Heart right ventricle (tissue), 16 donors: ENCODE measurements around the gene EEFSEC. TPM values are rescaled to one million over a fixed set of nuclear protein-coding genes. Genes with fewer than 3 reads are reported as not detected.

Experiments
- ATAC-seq, 8 donors: fragments of 200-7000 bp; cut with Tn5 transposase; one replicate each; pipeline ENCODE4 v1.9.1; 2020; ENCODE audit warnings: mild to moderate bottlenecking in 8 of 8, moderate library complexity in 8 of 8, moderate number of reproducible peaks in 1 of 8
- DNase-seq, 2 donors: peaks; one replicate each; pipeline ENCODE4 v3.0.0-alpha.2; 2020
- H3K27ac ChIP-seq, 10 donors: fragments of 200-600 bp; sonication (generic) in 2 of 10; one replicate each; pipeline versions ENCODE4 v1.5.0 to v1.8.0; 2020 to 2022; ENCODE audit warnings: mild to moderate bottlenecking in 3 of 10
- H3K27me3 ChIP-seq, 7 donors: fragments of 200-600 bp; one replicate each; pipeline ENCODE4 v1.8.0; 2021 to 2022; ENCODE audit warnings: mild to moderate bottlenecking in 2 of 7
- H3K36me3 ChIP-seq, 9 donors: fragments of 200-600 bp; sonication (generic) in 1 of 9; one replicate each; pipeline versions ENCODE4 v1.5.0 to v1.8.0; 2020 to 2022; ENCODE audit warnings: mild to moderate bottlenecking in 2 of 9
- H3K4me1 ChIP-seq, 9 donors: fragments of 200-600 bp; sonication (generic) in 1 of 9; one replicate each; pipeline versions ENCODE4 v1.5.0 to v1.8.0; 2020 to 2022; ENCODE audit warnings: mild to moderate bottlenecking in 4 of 9
- H3K4me3 ChIP-seq, 10 donors: fragments of 200-600 bp; sonication (generic) in 2 of 10; one replicate each; pipeline versions ENCODE4 v1.5.0 to v1.8.0; 2020 to 2022; ENCODE audit warnings: mild to moderate bottlenecking in 7 of 10, moderate library complexity in 2 of 10
- H3K9me3 ChIP-seq, 11 donors: fragments of 200-600 bp in 10 of 11; sonication (generic) in 2 of 11; one replicate each; pipeline versions ENCODE4 v1.5.0 to v1.8.0; 2013 to 2022; ENCODE audit warnings: mild to moderate bottlenecking in 2 of 11, control low read depth in 1 of 11, moderate library complexity in 1 of 11
- WGBS, 2 donors: extraction: QIAGEN DNeasy Blood & Tissue Kit; methylation state at CpG; one replicate each; pipeline ENCODE4 v1.1.7; 2013; ENCODE audit warnings: inconsistent platforms in 1 of 2; 5-methylcytosine and 5-hydroxymethylcytosine counted together
- intact Hi-C, 10 donors: fragments of 100-400 bp; cut with DNase I; formaldehyde crosslinking; loops; one replicate each; pipeline versions ENCODE4 v1.11.1 to v1.14.2; 2022
- polyA plus RNA-seq, 2 donors: library from polyadenylated mRNA; stranded (reverse); fragments of 200-250 nt; gene quantifications; one replicate each; pipeline ENCODE4 v1.2.3, GENCODE V29; 2013
- total RNA-seq, 10 donors: library from RNA; stranded (reverse); fragmentation: NEBNext Ultra II Directional in 3 of 10; extraction: Animal tissue kit (Norgen Biotek cat#: 25700) in 3 of 10; gene quantifications; one replicate each; pipeline versions ENCODE4 v1.2.1 to v1.2.4, GENCODE V29; 2021 to 2023
- TF ChIP-seq, protein P1 (sequence below), 9 donors: fragments of 200-600 bp; sonication (generic) in 2 of 9; IDR thresholded peaks; one replicate each; pipeline versions ENCODE4 v1.5.0 to v1.8.0; 2021 to 2022; ENCODE audit warnings: antibody characterized with exemption in 9 of 9, mild to moderate bottlenecking in 5 of 9, moderate library complexity in 1 of 9
- donor health status: Arrhythmogenic right ventricular cardiomyopathy.
- donor health status: ischemic (EF 13 %, LVEDD 7.1; RV severe dilation, severe dysfunction).
- donor health status: healthy with polysubstance abuse.
- donor health status: DM: no; HTN: yes; CAD: no.
- donor health status: DM: no; HTN: no; CAD: no.
- donor health status: ischemic (EF 25% LVEDD 6.9; RV normal size, moderate dysfunction).
- donor health status: ischemic (EF 25% LVEDD 5.7; RV mildly dilated, moderate dysfunction).
- donor health status: healthy.
- donor health status: DM: yes; HTN: yes; CAD: no.
- donor health status: Ischemic cardiomyopathy.
- donor health status: ischemic (EF 35%, LVEDD 5.7; RV mildly dilated, moderate dysfunction).
- donor health status: nonischemic (EF 11% LVEDD 7.7; RV severe dilation, severe dysfunction).
- donor health status: DM: yes; HTN: yes; CAD: no.
- donor health status: PGD.
- donor health status: ischemic (EF 29% LVEDD 5.4; RV normal size, mild dysfunction).
- donor health status: nonischemic (EF 23%, LVEDD 6.1; RV moderate dilation, normal function).

Gene EEFSEC
- total and polyA plus RNA-seq, 12 donors = 16.5 to 29.5 (median 25.0) TPM

DNA sequence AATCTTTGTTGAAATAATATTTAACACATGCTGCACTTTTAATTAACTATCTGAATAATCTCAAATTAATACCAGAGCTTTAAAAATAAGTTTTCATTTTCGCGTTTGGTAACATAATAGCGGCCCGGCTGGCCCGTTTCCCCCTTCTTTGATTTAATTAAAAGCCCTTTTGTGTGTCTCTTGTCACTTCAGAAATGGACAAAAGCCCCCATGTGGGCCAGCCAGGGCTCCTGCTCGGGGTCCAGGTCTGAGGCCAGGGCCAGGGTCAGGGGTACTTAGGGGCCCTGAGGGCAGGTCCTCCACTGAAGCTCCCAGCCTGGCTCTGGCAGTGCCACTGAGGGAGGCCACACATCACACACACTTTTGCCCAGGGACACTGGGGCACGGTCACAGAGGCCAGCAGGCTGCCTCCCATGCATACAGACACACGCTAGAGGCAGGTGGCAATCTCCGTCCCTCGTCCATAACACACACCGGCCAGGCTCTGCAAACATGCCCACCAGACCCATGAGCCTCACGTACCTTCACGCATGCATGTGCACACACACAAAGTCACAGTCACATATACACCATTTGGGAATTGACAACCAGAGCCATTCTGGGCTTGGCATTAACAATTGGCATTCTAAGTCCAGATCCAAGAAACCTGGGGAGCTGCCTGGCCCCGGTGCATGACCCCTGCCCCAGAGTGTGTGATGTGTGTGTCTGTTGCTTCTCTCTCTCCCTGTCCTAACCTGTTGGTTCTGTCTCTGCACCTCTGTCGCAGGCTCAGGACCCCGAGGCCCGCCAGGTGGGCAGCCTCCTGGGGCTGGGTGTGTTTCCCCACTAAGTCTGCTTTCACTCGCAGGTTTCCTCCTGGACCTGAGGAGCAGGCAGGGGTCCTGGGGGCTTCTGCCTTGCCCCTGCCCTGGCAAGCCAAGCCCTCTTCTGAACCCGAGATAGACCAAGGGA lies 274.9 kb downstream of the EEFSEC start:
- DNase-seq = no peak
- Histone ChIP-seq H3K36me3 (no peaks in the 10 kb centered on the region), H3K27me3 (peaks cover 8 to 50% (median 37%) of the 10 kb centered on the region in 7 donors), H3K4me3 (no peak overlapping the region), H3K9me3 (no peaks in the 10 kb centered on the region), H3K4me1 (peaks cover 5 to 27% (median 14%) of the 10 kb centered on the region in 9 donors), H3K27ac (no peak overlapping the region)
- 94 to 96% methylated on average over 19 of the region's 19 CpGs for WGBS, 2 donors
- intact Hi-C loops = loop anchor here in 9 of 10 donors (2.0 to 10.0 kb wide), 11 partner anchors 49 to 333 kb away; no protein-coding TSS in a partner anchor
- TF ChIP-seq, protein P1, sequence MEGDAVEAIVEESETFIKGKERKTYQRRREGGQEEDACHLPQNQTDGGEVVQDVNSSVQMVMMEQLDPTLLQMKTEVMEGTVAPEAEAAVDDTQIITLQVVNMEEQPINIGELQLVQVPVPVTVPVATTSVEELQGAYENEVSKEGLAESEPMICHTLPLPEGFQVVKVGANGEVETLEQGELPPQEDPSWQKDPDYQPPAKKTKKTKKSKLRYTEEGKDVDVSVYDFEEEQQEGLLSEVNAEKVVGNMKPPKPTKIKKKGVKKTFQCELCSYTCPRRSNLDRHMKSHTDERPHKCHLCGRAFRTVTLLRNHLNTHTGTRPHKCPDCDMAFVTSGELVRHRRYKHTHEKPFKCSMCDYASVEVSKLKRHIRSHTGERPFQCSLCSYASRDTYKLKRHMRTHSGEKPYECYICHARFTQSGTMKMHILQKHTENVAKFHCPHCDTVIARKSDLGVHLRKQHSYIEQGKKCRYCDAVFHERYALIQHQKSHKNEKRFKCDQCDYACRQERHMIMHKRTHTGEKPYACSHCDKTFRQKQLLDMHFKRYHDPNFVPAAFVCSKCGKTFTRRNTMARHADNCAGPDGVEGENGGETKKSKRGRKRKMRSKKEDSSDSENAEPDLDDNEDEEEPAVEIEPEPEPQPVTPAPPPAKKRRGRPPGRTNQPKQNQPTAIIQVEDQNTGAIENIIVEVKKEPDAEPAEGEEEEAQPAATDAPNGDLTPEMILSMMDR (IDR thresholded peaks at IDR 0.05) = no peak
- ATAC-seq = no peak

DNA sequence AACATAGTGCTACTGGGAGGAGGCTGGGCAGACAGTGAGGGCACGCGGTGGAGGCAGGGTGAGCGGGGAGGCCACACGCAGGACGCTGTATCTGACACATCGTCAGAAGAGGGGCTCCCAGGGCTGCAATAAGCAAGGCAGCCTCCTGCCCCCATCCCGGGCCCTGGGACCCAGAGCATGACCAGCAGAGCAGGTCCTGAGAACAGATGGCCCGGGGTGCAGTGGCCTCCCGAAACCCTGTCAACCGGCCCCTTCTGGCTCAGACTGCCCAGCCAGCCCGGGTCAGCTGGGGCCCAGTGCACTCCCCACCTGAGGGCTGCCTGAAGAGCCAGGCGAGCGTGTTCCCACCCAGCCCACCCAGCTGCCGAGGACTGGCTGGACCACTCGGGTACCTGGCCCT lies 276.0 kb downstream of the EEFSEC start:
- ATAC-seq (no peak), DNase-seq (no peak)
- H3K27me3 ChIP-seq = peaks cover 12 to 61% (median 42%) of the 10 kb centered on the region in 7 donors
- intact Hi-C loops = loop anchor here in 9 of 10 donors (5.0 to 10.0 kb wide), 8 partner anchors 48 to 334 kb away; no protein-coding TSS in a partner anchor
- H3K36me3 ChIP-seq = no peaks in the 10 kb centered on the region
- H3K4me1 ChIP-seq = peaks cover 5 to 29% (median 14%) of the 10 kb centered on the region in 9 donors
- TF ChIP-seq, protein P1 (IDR thresholded peaks at IDR 0.05) = no peak
- no peaks in the 10 kb centered on the region for H3K9me3 ChIP-seq
- H3K4me3 ChIP-seq = no peak overlapping the region
- H3K27ac ChIP-seq = no peak overlapping the region
- 94% methylated on average over 15 of the region's 15 CpGs for WGBS, 2 donors

DNA sequence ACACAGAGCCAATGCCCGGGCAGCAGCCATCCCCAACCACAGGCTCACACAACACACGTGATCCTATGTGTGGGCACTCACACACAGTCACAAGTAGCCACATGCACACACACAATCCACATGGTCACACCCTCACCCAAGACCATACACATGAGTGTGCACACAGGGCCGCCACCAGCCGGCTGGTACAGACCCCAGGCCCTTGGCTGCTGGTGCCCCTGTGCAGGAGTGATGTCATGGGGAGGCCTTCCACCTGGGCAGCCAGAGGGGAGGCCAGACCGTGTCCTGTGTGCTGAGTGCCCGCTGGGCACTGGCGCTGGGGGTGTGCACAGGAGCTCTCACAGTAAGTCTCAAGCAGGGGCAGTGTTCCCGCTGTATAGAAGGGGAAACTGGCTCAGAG lies 276.5 kb downstream of the EEFSEC start:
- Histone ChIP-seq H3K4me3 (no peak overlapping the region), H3K27me3 (peaks cover 12 to 62% (median 45%) of the 10 kb centered on the region in 7 donors), H3K36me3 (no peaks in the 10 kb centered on the region), H3K9me3 (no peaks in the 10 kb centered on the region), H3K27ac (no peak overlapping the region), H3K4me1 (peaks cover 5 to 29% (median 14%) of the 10 kb centered on the region in 9 donors)
- intact Hi-C loops = loop anchor here in 9 of 10 donors (5.0 to 10.0 kb wide), 8 partner anchors 48 to 335 kb away; no protein-coding TSS in a partner anchor
- TF ChIP-seq, protein P1 (IDR thresholded peaks at IDR 0.05) = no peak
- DNase-seq (no peak), ATAC-seq (no peak)
- 92 to 95% methylated on average over 8 of the region's 8 CpGs for WGBS, 2 donors

GRCh38 chr3:128430301-128430700 lies 277.0 kb downstream of the EEFSEC start:
- peaks cover 12 to 66% (median 45%) of the 10 kb centered on the region in 7 donors for H3K27me3 ChIP-seq
- ATAC-seq (no peak), DNase-seq (no peak)
- H3K9me3 ChIP-seq = no peaks in the 10 kb centered on the region
- H3K36me3 ChIP-seq = no peaks in the 10 kb centered on the region
- TF ChIP-seq, protein P1 (IDR thresholded peaks at IDR 0.05) = no peak
- H3K4me1 ChIP-seq = peaks cover 5 to 28% (median 14%) of the 10 kb centered on the region in 9 donors
- WGBS, 2 donors = 81 to 82% methylated on average over 10 of the region's 10 CpGs
- H3K27ac ChIP-seq = no peak overlapping the region
- intact Hi-C loops = no loop called here
- H3K4me3 ChIP-seq = no peak overlapping the region
